Renal cortex interstitium (tissue), 11 donors: Measurements from ENCODE around the gene INPP4B. TPM values are rescaled to one million over a fixed set of nuclear protein-coding genes. Genes with fewer than 3 reads are reported as not detected.

Source experiments
- DNase-seq, 11 donors: peaks; one replicate each; pipeline ENCODE4 v3.0.0-alpha.2; 2013; ENCODE audit warnings: low read depth in 9 of 11, low spot score in 4 of 11; ENCODE audit errors: extremely low read depth in 1 of 11
- polyA plus RNA-seq, 3 donors: library from polyadenylated mRNA; unstranded; fragments of 120-200 nt; gene quantifications; one replicate each; pipeline ENCODE4 v1.2.1, GENCODE V29; 2013; ENCODE audit not compliant: insufficient read length in 3 of 3

INPP4B gene
- polyA plus RNA-seq, 3 donors: 9.2 to 11.7 (median 9.4) TPM

DNA sequence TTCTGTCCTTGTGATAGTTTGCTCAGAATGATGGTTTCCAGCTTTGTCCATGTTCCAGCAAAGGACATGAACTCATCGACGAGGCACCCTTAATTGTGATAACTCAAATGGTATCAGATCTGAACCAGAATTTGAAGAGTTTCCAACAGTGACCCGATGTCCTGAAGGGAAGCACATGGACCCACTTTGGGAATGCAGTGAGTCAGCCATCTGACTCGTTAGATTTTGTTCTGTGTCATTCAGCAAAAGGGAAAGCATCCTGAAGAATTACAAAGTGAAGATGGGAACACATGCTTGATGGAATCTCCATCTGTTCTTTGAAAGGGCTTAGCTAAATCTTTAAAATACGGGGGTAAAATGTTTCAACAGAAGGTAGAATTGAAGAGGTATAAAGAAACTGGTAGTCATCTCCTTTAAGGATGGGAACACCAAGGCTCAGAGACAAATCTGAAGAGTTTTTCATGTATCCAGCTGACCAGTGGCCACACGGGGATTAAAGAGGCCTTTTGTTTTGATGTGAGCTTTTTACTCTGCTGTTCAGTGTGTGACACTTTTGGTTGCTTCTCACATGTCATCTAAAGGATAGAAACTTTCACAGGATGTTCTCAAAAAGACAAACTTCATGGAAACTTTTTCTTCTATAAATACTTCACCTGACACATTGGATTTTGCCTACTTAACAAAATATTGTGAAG, 393.8 kb downstream of the INPP4B start:
- no peak for DNase-seq

DNA sequence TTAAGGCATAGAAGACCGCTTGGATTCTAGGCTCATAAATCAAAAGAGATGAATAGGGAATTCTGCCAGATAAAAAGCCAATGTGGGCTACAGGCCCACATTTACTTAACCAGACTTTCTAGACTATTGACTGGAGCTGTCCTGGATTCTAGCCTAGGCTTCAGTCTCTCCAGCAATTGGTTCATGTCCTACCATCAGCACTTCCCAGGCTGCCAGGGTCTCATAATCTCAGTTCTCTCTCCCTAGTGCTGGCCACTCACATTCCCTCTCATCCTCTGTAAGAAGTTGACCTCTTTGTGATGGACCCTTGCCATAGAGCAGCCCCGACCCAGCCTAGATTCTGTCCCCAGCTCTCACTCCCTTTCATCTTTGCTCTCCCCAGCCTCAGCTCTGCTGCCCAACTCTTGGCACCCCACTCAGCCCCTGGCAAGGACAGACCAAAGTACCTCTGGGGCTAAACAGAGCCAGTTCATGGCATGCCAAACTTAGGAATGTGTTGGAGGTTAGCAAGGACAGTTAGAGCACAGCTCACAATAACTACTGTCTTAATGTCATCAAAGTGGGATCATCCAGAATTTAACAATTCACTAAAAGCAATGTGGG, 396.2 kb downstream of the INPP4B start:
- no peak for DNase-seq

DNA sequence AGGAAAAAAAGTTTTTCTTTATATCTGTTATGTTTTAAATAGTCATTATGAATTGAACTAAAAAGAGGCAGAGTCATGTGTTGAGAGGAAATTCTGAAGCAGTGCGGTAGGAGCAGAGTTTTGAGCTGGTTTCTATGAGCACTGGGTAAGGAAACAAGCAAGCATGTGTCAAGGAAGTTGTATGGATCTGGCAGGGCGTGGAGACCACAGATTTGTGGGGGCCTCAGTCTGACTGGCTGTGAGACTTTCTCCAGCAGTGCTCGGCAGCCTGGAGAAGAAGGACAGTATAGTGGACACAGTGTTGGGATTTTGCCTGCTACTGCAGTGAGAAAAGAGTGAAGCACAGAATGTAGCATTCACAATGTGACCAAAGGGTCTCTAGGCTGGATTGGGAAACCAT, 399.1 kb downstream of the INPP4B start:
- no peak for DNase-seq

DNA sequence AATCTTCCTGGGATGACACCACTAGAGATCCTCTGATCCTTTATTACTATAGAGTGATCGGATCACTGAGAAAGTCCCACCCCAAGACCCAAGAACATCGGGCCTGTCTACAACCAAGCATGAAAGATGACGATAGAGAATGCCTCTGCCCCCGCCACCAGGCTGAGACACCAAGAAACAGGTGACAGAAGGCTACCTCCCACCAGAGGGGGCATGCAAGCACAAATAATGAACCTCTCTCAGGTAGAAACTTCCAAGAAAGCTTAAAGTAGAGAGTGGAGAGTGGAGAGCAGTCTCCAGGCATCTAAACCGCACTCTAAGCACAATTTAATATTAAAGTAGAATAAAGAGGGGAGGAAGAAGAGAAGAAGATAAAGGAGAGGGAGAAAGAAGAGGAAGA, 402.6 kb downstream of the INPP4B start:
- DNase-seq: no peak

DNA sequence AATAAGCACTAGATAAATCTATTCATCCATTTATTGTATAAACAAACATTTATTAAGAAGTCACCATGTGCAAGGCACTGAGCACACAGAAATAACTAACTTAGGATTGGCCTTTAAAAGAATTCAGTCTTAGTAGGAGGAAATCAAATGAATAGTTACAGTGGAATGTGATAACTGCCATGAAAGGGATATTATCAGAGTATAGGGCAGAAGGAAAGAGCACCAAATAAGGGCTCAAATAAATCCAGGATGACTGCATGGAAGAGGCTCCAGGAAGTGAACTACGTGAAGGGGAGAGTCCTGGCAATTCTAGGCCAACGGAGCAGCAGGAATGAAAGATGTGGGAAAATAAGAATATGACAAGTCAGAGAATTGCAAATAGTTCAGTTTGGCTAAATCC, 406.0 kb downstream of the INPP4B start:
- DNase-seq: no peak

DNA sequence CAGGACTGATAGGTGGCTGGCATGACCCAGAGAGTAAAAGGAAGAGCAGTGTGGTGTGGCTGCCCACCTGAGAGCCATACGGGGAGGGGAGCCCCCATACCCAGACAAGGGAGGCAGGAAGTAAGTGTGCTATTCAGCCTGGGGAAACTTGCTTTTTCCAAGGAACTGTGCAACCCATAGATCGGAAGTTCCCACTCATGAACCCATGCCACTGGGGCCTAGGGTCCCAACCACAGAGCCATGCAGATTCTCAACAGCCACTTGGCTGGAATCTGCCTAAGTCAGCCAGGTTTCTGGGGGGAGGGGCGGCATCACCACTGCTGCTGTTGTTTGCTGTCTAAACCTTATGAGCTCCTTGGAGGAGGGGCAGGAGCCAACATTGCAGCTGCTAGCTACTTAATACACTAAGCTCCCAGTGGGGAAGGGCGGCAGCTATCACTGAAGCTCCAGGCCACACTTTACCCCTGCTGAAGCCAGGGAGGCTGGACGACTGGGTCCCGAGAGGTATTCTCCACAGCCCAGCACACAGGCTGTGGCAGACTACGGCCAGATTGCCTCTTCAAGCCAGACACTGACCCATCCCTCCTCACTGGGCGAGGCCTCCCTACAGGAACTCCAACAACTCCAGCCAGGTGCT, 410.4 kb downstream of the INPP4B start:
- DNase-seq: no peak

DNA sequence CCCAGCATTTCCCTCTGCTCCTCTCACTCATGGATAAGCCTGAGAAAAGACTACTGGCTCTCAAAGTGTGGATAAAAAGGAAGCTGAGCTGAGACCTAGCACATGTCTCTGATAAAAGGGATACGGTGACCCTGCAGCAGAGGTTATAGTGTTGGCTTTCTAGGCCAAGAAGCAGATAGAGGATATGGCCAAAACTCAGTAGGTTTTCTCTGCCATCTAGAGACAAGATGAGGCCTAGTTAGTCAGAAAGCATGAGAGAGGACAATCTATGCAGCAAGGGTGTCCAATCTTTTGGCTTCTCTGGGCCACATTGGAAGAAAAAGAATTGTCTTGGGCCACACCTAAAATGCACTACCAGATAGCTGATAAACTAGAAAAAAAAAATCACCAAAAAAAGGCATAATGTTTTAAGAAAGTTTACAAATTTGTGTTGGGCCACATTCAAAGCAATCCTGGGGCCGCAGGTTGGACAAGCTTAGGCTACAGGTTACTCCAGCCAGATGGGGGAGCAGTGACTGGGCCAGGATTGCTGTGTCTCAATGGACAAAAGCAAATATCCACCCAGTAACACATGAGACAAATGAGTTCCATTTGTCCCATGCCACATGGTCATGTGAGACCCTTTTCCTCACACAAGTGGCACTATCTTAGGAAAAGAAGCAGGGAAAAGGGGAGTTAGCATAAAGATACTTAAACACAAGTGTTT, 411.4 kb downstream of the INPP4B start:
- no peak for DNase-seq

DNA sequence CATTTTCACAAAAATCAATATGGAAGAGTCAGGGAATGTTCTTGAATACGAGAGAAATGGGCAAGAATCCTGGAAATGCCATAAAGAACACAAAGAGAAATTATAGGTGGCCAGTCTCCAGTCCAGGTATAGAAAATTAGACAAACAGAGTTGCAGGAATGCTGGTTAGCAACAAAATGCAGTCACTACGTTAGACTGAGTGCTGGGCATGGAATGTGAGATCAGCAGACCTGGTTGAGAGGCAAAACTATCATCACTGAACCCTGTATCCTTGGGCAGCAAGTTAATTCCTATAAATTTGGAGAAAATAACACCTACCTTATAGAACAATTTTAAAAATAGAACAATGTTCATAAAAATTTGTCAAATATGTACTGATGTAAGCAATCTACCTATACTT, 417.4 kb downstream of the INPP4B start:
- DNase-seq: no peak

DNA sequence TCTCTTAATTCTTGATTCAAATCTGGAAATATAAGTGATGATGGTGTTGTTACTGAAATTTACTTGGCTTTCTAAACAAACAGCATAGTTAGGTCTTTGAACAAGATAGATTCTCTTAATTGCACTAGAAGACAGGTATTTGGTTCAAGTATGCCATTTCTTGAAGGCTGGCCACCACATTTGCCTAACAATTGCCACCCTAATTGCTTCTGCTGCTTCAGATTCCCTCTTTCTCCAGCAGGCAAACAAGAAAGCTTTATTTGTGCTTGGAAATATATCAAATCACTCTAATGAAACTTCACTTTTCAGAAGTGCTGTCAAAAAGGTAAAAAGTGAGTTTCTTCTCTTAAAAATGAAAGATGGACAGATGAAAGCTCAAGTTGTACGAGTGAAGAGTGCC, 418.6 kb downstream of the INPP4B start:
- no peak for DNase-seq

DNA sequence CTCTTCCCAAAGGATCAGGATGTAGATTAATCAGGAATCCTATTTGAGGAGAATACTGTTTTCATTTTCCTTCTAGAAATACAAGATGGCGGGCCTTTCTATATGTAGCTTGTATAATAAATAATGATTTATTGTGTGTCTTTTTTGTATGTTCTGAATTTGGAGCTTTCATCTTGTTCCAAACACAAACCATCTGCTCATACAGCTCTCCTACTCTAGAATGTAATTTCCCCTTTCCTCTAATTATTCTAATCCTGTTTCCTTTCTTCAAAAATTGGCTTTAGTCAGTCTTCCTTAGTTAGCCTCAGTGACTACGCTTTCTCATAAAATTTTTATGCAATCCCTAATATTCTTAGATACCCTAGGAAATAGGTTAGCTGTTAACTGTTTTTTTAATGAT, 422.2 kb downstream of the INPP4B start:
- DNase-seq: peak in 2 of 11 donors; percentile 15 to 43

DNA sequence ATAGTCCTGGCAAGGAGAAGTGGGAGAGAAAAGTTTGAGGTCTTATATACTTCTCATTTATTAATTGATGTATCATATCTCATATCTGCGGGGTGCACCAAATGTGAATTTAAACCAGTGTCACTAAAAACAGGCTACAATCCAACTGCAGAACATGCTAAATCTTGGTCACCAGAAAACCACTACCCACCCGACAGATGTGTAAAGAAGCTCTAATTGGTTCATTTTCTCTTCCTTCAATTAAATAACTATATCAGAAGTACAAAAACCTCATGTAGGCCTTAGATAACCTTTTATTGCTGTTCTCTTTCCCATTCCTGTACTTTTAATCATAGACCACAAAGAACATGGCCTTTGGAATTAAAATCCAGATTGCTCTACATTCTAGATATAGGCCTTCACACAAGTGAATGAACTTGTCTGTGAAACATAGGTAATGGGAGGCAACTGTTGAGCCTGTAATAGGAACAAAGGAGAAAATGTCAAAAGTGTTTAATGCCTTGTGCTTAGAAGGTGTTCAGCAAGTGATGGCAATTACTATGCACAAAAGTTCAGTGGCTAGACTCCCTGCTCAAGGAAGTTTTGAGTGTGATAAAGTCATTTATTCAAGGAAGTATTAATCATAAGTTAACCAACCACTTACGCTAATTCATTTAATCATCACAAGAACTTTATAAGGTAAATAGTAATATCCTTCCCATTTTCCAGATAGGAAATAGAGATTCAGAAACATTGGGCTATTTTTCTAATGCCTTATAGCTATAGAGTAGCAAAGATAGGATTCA, 425.6 kb downstream of the INPP4B start:
- DNase-seq: no peak

DNA sequence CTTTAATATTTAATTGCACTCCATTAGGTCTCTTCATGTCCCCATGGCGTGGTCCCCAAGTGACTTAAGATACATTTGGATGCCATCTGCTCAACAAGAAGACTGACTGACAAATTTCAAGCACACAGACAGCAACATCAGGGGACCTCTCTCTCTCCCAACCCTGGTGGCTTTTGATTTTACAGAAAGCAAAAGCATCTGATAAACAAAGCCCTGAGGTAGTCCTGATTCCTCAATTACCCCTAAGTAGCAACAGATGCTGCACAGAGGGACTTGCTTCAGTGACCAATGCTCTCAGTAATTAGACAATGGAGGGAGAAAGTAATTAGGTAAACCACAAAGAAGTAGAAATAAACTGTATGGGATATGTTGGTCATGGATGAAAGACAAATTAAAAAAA, 426.4 kb downstream of the INPP4B start:
- no peak for DNase-seq

DNA sequence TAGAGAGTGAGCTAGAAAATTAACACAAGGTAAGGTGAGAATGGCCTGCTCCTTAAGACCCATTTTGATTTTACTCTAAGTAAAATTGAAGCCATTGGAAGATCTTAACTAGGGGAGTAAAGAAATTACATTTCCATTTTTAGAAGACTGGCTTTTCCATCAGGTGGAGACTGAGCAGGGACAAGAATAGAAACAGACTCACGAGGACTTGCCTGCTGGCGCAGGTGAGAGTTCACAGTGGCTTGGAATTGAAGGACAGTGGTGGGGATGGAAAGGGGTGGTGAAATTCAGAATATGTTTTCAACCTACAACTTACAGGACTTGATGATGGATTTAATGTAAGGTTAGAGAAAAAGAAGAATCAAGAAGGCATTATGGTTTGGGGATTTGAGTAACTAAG, 427.4 kb downstream of the INPP4B start:
- DNase-seq: no peak

DNA sequence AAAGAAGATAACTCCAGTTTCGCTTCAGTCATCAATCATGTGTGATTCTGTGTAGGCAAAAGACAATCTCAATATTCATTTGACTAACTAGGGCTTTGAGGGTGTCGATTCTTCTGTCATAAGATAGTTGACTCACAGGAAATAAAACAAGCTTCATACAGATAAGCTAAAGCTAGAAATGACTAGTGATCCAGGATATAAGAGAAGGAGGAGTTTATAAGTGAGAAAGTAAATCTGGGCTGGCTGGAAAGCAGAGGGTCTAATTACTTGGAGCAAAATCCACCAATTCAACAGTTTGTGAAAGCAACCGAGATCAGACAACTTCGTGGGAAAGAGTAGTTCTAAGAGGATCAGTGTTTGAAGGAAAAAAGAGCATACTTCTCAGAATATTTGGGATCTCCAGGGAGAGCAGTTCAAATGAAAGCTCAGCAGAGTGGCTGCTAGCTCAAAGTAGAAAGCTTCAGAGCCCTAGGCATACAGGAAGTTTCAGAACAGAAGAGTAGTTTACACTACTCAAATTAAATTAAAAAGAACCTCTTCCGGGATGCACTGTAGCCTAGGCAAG, 429.3 kb downstream of the INPP4B start:
- DNase-seq: no peak

DNA sequence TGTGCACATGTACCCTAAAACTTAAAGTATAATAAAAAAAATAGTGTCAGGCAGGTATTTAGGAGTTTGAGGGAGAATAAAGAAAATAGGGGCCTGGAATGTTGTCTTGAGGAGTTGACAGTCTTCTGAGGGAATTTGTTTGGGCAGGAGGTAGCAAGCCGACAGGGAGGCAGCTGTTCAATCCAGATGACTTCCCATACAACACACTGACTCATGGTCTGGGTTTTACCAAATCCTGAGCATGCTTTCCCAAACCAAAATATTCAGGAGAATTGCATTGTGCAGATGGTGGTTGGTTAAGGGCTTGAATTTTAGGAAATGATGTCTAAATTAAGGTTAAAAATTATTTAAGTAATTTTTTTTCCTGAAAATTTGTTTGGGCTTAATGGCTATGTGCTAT, 430.0 kb downstream of the INPP4B start:
- no peak for DNase-seq

DNA sequence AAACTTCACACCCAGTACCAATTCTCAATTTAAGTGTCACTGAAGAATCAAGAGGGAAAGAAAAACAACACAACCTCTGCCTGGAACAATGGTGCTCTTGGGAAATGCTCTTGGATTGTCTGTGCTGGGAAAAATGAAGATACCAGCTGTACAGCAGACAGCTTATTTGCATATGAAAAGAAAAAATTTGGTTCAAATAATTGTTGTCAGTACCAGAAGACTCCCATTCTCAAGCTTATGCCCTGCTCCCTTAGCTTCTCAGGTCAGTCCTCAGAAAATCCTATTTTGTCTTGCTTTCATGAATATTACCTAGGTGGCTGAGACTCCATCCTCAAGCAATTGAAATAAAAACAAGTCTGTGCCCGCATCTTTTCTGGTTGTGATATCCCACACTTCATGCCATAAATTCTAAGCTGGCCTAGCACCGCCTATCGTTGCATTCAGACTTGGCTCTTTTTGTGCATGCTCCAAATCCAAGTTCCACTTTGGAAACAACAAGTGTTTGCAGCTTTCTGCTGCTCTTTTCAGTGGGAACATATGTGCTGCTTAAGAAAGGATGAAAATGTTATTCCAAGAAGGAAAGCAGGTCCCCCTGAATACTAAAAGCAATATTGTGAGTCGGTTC, 431.6 kb downstream of the INPP4B start:
- no peak for DNase-seq

DNA sequence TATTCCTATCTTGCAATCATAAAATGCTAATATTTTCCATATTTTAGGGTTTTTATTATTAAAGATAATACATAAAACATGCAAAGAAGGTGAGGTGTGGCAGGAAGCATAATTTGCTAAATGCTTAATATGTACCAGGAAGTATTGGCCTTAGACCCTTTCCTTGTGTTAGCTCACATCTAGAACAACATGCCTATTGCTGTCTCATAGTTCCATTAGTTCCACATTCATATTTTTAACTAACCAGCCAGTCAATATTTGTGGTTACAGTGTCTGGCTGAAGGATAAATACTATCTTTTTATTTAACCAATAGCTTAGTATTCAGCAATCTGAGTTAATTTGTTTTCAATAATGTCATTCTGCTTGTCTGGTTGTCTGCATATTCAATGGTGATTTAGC, 432.6 kb downstream of the INPP4B start:
- no peak for DNase-seq

DNA sequence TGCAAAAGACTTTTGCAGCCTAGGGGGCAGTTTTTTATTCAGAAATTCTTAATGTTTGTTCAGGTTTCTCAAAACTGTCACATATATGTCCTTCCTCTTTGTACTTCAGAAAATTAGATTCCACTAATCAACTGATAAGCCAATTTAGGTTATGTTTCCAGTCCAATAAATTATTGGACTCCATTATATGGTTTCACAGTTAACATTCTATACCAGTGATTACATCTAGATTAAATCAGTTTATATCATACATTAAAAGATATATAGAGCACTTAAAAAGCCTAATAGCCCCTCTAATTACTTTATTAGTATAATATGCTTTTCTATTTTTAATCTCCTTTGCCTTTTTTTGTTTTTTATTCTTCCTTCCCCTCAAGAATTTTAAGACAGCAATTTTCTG, 434.1 kb downstream of the INPP4B start:
- DNase-seq: no peak

DNA sequence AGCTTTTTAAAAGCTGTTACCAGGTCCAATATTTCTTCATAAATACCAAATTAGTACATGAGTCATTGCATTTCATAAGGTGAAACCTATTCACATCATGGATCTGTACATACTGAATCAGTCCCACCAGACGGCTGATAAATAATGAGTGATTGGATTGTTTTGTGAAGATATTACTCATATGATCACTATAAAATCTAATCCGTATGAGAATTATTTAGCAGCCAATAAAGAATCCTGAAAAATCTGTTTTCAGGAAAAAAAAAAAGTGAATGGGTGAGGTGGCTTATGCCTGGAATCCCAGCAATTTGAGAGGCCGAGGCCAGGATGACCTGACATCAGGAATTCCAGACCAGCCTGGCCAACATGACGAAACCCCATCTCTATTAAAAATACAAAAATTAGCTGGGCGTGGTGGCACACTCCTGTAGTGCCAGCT, 438.1 kb downstream of the INPP4B start:
- DNase-seq: no peak
